ENCODE data around the gene CHRNA7. TPM values are rescaled to one million over a fixed set of nuclear protein-coding genes. Genes with fewer than 3 reads are reported as not detected.

CHRNA7 gene
- total RNA-seq, 1 experiment from 2014 or later: 4.4 TPM

DNA sequence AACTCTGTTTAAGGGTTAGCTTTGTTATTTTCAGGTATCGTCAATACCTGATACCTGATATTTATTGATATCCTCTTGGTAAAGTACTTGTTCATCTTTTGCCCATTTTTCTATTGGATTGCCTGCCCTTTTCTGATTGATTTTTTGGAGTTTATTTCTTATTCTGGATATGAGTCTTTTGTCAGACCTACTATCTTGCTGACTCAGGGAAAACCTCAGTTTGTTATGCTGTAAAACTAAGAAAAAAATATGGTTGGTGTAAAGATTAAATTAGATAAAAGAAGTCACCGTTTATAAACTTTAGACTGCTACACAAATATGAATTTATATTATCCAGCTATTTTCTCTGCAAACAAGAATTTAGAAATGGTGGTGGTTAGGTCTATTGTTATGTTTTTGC is 65.9 kb downstream of the CHRNA7 start:
- no peak overlapping the region for H3K4ac ChIP-seq (ENCODE audit: low read depth, low read length)
- no peak overlapping the region for H4K8ac ChIP-seq (replicated peaks; ENCODE audit: insufficient read length, low read depth, low read length)
- no peaks in the 10 kb centered on the region; a peak in 1 of 5 replicates for H3K9me3 Mint-ChIP-seq
- no peak overlapping the region for H2AFZ ChIP-seq (ENCODE audit: low read length)
- H3K27ac Mint-ChIP-seq: no peak overlapping the region
- no CpG with 5 or more reads among the region's 2 CpGs for WGBS (ENCODE audit: extremely low coverage, insufficient read length, low lambda C conversion rate)
- H3K4me2 ChIP-seq (ENCODE audit: insufficient read depth, insufficient read length, low read length): no peak overlapping the region
- H3K79me1 ChIP-seq (ENCODE audit: insufficient read depth, low read depth, low read length, poor library complexity, severe bottlenecking): no peaks in the 10 kb centered on the region
- no peak overlapping the region for H3K18ac ChIP-seq (ENCODE audit: insufficient read length, low read depth, low read length)
- H3T11ph ChIP-seq (ENCODE audit: low read length): no peak overlapping the region
- H3K23me2 ChIP-seq (ENCODE audit: insufficient read length, low read depth, low read length, poor library complexity, severe bottlenecking): peaks cover 3% of the 10 kb centered on the region
- H2BK20ac ChIP-seq (ENCODE audit: low read depth, low read length, poor library complexity, severe bottlenecking): no peak overlapping the region
- no peak overlapping the region for H4K5ac ChIP-seq (ENCODE audit: insufficient read length, low read depth, low read length)
- H3K14ac ChIP-seq (ENCODE audit: insufficient read depth, low read length): no peak overlapping the region
- no peak overlapping the region for H3K27ac ChIP-seq (ENCODE audit: insufficient read length, low read depth, low read length)
- H3K9me3 ChIP-seq (ENCODE audit: control insufficient read depth, low read depth, low read length): no peaks in the 10 kb centered on the region
- no peaks in the 10 kb centered on the region for H4K20me1 ChIP-seq (ENCODE audit: control insufficient read depth, insufficient read depth, insufficient read length)
- peaks cover 55 to 61% of the 10 kb centered on the region in 2 experiments for H3K4me1 Mint-ChIP-seq
- H3K9ac ChIP-seq (ENCODE audit: extremely low read depth, insufficient read length, low read length): no peak overlapping the region
- no peaks in the 10 kb centered on the region for H3K79me2 ChIP-seq (ENCODE audit: insufficient read depth, low read length)
- H3K36me3 Mint-ChIP-seq (ENCODE audit: insufficient read depth in 1 of 3, low read depth in 3 of 3): no peaks in the 10 kb centered on the region
- H3K23ac ChIP-seq (ENCODE audit: insufficient read length, low read depth, low read length): no peak overlapping the region
- no peak overlapping the region for H2BK15ac ChIP-seq (ENCODE audit: low read depth, low read length)
- H4K91ac ChIP-seq (ENCODE audit: insufficient read length, low read depth, low read length): no peak overlapping the region
- peaks cover 2% of the 10 kb centered on the region; the same call in 1 of the 2 replicates for H3K4me1 ChIP-seq (ENCODE audit: insufficient read depth, low read length)
- H2AK5ac ChIP-seq (ENCODE audit: insufficient read length, low read length): no peak overlapping the region
- no peak overlapping the region for H2BK120ac ChIP-seq (ENCODE audit: low read depth, low read length, poor library complexity, severe bottlenecking)
- no peak for DNase-seq
- H3K27me3 Mint-ChIP-seq (ENCODE audit: low read depth): peaks cover 3% of the 10 kb centered on the region
- H2BK5ac ChIP-seq (ENCODE audit: insufficient read length, low read length): no peak overlapping the region
- no peak overlapping the region for H3K4me3 Mint-ChIP-seq
- no peak overlapping the region for H2BK12ac ChIP-seq (ENCODE audit: insufficient read length, low read depth, low read length)
- H3K27me3 ChIP-seq (ENCODE audit: insufficient read depth, low read length): no peaks in the 10 kb centered on the region
- TF ChIP-seq, protein P1, sequence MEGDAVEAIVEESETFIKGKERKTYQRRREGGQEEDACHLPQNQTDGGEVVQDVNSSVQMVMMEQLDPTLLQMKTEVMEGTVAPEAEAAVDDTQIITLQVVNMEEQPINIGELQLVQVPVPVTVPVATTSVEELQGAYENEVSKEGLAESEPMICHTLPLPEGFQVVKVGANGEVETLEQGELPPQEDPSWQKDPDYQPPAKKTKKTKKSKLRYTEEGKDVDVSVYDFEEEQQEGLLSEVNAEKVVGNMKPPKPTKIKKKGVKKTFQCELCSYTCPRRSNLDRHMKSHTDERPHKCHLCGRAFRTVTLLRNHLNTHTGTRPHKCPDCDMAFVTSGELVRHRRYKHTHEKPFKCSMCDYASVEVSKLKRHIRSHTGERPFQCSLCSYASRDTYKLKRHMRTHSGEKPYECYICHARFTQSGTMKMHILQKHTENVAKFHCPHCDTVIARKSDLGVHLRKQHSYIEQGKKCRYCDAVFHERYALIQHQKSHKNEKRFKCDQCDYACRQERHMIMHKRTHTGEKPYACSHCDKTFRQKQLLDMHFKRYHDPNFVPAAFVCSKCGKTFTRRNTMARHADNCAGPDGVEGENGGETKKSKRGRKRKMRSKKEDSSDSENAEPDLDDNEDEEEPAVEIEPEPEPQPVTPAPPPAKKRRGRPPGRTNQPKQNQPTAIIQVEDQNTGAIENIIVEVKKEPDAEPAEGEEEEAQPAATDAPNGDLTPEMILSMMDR (conservative IDR thresholded peaks at IDR 0.05): no peak
- H3K56ac ChIP-seq (ENCODE audit: insufficient read length, low read depth, low read length): no peak overlapping the region
